Inflammatory macrophage (primary cell): ENCODE results near the gene ARPP21.
A peak's percentile ranks its signal among the peaks of the same experiment; 100 is the strongest.

Experiments
- DNase-seq, 2 donors: peaks; one replicate each; pipeline ENCODE4 v3.0.0-alpha.2; 2020 to 2022

ARPP21 gene

DNA sequence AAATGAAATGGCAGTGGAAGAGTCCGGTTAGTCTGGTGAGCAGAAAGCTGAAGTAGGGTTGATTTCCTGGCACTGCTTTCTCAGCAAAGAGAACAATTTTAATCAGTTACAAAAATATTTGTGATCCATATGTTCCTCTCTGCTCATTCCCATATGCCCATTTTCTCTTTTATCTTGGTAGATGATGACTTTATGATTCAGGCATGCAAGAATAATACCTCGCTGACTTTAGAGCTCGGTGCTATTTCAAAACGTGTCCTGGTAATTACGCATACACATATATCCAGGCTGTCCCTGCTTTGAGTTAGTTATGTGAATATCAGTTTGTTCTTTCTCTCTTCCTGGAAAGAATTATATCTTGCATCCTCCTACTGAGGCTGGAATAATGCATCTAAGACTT lies 38.5 kb downstream of the ARPP21 start:
- DNase-seq = no peak

GRCh38 chr3:35678643-35679161 lies 39.4 kb downstream of the ARPP21 start:
- DNase-seq = no peak

GRCh38 chr3:35679409-35680080 lies 40.2 kb downstream of the ARPP21 start:
- no peak for DNase-seq

- peak in 1 of 2 donors; percentile 12 for DNase-seq
These were observed 41.7 kb downstream of the ARPP21 start for GRCh38 chr3:35680866-35681650.

DNA sequence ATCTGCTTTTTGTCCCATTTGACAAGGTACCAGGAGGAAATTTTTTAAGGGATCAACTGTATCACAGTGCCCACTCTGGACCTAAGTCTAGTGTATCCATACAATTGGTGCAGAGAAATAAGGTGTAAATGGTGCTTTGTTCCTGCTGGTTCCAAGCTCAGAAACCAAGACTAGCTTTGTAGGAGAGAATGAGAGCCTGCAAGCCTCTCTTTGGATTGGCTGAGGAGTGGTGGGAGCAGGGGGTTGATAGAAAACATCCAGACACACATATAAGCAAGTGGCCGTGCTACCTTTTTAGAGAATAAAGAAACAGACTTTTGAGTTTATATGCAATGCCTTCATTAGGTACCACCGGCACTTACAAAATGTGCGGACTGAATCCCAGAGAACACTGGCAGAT lies 45.8 kb downstream of the ARPP21 start:
- no peak for DNase-seq

- no peak for DNase-seq
These were observed 49.5 kb downstream of the ARPP21 start for GRCh38 chr3:35688826-35689225.

DNA sequence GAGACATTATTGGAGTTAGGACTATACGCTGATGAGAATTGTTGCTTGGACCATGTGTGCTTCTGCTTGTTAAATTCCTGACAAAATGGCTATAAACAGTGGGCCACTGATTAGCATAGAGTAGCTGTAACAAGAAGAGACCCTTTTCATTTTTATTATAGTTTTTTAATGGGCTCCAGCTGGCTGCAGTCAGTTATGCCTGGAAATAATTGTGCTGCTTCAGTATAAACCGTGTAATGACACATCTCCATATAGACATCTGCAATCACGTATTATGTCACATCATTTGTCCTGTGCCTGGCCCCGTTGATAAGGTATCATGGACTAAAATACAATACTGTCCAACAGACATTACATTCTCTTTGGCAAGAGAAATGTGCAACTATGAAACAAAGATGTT lies 50.9 kb downstream of the ARPP21 start:
- DNase-seq = no peak

GRCh38 chr3:35705904-35706303 lies 66.6 kb downstream of the ARPP21 start:
- no peak for DNase-seq

DNA sequence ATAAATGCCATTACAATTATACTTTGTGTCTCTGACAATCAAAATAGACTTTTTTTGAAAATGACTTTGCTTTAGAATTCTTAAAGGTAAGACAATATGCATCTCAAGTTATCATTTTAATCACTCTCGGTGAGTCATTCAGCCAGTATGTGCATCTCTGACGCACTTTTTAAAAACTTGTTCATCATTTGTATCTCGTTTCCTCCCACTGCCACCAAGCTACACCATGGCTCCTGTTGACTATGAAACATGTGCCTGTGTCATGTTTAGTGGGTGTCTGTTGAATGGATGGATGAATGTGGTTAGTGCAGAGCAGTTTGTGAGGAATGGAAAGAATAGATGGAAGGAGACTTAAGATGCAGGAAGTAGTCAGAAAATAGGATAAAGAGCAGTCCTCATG lies 68.6 kb downstream of the ARPP21 start:
- no peak for DNase-seq

- no peak for DNase-seq
These were observed 69.3 kb downstream of the ARPP21 start for GRCh38 chr3:35708394-35709271.

GRCh38 chr3:35709691-35710090 lies 70.4 kb downstream of the ARPP21 start:
- DNase-seq = no peak

- DNase-seq = no peak
These were observed 71.2 kb downstream of the ARPP21 start for GRCh38 chr3:35710554-35710953.

DNA sequence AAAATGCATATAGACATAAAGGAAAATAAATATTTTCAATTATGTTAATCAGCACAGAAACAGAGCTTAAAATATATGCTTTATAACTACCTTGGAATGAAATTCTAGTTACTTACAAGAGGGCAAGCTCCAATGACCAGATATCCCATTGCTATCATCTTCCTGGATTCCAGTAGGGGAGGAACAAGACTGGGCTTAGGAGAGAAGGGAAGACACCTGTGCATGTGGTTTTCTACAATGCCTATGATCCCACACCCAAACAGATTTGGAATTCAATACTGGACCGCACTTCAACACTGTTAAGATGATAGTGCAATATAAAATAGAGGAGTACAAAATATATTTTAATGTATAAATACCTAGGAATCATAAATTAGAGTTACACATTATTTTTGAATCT lies 79.6 kb downstream of the ARPP21 start:
- no peak for DNase-seq

DNA sequence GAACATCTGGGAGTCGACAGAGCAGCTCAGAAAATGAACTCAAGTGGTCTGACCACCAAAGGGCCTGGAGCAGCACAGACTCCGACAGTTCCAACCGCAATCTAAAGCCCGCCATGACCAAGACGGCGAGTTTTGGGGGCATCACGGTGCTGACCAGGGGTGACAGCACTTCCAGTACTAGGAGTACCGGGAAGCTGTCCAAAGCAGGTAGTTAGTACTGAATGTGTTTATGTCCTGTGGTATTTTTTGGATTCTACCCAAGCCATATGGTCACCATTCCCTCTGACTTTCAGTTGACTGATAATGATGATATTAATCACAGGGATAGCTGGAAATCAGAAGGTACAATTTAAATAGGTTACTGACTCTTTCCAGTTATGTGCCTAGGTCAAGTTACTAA lies 82.3 kb downstream of the ARPP21 start:
- no peak for DNase-seq

DNA sequence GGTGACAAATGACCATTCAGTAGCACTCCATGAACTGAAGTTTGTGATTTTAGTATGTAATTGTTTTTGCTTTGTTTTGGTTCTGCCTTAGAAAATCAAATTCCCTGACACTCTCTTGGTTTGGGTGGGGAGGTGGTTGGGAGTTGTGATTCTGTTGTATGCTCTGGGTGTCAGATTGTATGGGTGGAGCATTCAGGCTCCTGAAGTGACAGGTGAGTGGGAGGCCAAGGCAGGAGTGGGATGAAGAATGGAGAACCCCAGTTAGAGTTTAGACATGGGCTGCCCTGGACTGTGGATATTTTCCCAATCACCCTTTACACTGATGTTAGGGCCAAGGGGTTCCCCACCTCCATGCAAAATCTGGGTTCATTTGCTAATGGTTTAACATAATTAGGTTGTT lies 83.6 kb downstream of the ARPP21 start:
- DNase-seq = no peak

DNA sequence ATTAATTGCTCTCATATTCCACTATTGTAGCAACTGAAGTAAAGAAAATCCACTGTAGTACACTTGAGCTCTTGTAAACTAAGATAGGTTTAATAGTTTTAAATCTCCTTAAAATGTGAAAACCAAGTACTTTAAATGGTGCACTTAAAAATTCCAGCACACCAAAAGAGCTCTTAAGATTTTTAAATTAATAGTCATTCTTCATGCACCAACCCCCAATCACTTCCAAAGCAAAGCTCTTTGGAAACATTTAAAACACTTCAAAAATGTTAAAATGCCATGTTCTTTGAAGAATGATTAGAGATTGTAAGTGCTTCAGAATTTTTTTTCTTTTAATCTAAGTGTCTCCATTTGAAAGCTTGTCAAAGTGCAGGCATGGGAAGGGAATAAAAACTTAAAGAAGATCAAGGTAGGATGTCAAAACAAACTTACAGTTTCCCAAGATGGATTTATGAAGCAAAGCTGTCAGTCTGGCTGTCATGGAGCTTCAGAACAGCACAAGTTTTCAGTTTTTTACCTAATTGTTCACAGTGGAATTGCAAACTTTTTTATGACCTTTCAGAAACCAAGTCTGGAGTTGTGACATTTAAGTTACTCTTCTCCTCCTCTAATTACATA lies 84.3 kb downstream of the ARPP21 start:
- no peak for DNase-seq

- DNase-seq = no peak
These were observed 84.8 kb downstream of the ARPP21 start for GRCh38 chr3:35724106-35724505.

GRCh38 chr3:35727179-35727578 lies 87.9 kb downstream of the ARPP21 start:
- no peak for DNase-seq

- DNase-seq = no peak
These were observed 94.0 kb downstream of the ARPP21 start for GRCh38 chr3:35733341-35733740.

DNA sequence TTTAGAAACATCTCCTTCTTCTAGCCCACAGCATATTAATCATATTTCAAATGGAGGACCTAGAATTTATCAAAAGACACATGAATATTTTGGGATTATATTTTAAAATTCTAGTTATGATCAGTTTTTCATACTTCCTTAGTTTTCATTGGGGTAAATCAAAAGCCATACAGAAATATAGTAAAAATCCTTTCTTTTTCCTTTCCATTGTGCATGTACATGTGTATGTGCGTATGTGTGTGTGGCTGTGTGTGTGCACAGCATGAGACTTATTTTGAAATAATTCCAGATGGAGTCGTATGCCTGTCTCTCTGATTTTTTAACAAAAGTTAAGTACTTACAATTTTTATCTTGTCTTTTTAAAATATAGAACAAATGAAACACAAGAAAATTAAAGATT lies 94.5 kb downstream of the ARPP21 start:
- DNase-seq = no peak

- no peak for DNase-seq
These were observed 97.8 kb downstream of the ARPP21 start for GRCh38 chr3:35737080-35737479.

DNA sequence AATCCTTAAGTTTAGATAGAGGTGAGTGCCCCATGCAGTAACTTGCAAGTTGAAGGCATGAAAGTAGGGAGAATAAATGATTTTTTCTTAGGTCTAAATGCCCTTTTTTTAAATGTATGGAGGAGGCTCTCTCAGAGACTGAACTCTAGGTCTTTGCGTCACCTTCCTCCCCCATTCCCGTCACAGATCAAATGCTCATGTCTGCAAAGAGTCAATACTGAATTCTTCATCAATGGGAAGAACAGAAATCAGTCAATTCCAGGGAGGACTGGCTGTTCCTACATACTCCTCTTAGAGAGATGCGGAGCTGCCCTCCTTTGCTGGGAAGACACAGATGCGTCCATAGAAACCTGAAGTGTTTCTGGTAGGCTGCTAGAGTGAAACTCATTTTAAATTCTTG lies 98.2 kb downstream of the ARPP21 start:
- no peak for DNase-seq
